OCI-M2 (cell line): ENCODE data around the gene HSF2.
"Not testable (repeated sequence)": the region's sequence is repeated elsewhere in the genome, so short reads cannot be mapped to it uniquely, and the experiment has no call there.

Source experiments
- DNase-seq: peaks from one replicate; lab custom pipeline; 2025; ENCODE audit not compliant: unreplicated experiment; lab: John Stamatoyannopoulos, UW

HSF2 gene

DNA sequence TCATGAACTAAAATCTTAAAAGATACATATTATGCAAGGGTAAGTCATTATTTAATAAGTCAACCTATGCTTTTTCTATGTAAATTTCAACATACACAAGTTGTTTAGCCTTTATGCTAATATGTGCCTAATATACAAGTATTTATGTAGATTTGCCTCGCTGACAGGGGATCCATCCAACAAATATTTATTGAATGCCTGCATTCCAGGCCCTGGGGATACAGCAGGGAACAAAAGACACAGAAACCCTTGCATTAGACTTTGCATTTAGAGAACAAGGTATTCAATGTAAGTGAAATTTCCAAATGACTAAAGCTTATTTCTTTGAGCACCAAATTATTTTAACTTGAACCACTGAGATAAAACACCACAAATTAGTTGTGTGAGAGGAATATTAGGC is 53.1 kb downstream of the HSF2 start:
- no peak for DNase-seq

DNA sequence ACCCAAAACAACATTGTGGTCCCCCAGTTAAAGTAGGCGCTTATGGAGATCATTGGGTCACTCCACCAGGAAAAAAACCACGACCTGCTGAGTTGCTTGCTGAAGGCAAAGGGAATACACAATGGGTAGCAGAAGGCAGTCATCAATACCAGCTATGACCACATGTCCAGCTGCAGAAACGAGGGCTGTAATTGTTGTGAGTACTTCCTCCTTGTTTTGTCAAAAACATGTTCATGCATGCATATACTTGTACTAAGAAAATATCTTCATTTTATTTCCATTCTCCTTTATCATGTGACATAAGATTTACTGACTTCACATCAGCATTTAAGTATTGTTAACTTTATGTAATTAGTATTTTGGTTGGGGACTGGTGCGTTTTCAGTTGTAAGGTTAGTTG is 55.2 kb downstream of the HSF2 start:
- no peak for DNase-seq

DNA sequence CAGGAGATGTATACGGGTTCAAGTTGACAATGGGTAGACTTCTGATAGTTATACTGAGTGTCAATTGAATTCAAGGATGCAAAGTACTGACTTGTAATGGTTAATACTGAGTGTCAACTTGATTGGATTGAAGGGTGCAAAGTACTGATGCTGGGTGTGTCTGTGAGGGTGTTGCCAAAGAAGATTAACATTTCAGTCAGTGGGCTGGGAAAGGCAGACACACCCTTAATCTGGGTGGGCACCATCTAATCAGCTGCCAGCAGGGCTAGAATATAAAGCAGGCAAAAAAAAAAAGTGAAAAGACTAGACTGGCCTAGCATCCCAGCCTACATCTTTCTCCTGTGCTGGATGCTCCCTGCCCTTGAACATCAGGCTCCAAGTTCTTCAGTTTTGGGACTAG is 55.7 kb downstream of the HSF2 start:
- not testable (repeated sequence) for DNase-seq

DNA sequence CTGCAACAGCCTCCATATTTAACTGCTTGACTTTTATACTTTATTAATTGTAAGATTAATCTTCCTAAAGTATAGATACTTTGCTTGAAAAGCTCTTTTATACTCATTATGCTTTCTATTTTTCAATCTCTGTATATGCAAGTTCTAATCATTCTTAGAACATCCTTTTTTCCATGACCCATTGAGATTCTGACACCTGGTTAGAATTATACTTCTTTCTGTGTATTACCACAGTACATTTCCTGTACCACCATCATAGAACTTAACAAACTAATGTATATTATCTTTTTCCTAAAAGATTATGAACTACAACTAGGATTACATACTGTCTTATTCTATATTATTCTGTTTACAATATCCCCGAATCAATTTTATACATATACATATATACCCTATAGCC is 58.6 kb downstream of the HSF2 start:
- no peak for DNase-seq

DNA sequence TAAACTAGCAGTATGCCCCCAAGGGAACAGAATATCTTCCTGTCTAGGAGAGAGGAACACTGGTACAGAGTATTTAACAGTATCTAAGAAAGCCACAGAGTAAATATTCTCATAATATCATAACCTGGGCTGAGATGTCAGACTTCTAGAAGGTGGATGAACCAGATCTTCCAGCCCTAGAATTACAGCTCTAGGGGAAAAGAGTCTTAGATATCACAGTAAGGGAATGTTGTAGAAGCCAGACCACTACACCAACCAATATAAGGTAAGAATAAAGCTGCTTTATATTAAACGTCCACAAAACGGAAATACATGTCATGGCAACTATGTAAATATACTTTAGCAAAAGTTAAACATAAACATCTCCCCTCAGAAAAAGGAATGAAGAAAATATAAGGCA is 59.8 kb downstream of the HSF2 start:
- no peak for DNase-seq

DNA sequence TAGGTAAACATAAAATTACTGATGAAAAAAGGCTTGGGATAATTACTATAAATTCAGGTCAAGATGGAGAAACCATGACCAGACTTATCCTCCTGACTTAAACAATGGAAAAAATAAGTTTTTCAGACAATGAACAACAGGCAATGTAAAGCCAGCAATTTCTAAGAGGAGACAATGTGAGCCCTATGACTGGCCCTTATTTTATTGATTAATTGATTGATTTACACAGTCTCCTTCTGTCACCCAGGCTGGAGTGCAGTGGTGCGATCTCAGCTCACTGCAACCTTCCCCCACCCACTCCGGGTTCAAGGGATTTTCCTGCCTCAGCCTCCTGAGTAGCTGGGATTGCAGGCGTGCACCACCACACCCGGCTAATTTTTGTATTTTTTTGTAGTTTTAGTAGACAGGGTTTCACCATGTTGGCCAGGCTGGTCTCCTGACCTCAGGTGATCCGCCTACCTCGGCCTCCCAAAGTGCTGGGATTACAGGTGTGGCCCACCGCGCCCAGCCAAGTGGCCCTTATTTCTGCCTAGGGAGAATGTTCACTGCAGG is 60.5 kb downstream of the HSF2 start:
- not testable (repeated sequence) for DNase-seq

DNA sequence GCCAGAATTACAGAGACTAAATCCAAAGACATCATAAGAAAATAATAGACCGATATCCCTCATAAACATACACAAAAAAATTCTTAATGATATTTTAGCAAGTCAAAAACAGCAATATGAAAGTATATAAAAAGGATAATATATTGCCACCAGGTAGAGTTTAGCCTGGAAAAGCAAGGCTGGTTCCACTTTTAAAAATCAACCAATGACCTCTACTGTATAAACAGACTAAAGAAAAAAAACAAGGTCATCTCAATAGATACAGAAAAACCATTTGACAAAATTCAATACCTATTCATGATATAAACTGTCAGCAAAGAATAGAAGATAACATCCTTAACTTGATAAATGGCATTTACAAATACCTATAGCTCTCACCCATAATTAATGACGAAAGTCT is 62.4 kb downstream of the HSF2 start:
- no peak for DNase-seq

DNA sequence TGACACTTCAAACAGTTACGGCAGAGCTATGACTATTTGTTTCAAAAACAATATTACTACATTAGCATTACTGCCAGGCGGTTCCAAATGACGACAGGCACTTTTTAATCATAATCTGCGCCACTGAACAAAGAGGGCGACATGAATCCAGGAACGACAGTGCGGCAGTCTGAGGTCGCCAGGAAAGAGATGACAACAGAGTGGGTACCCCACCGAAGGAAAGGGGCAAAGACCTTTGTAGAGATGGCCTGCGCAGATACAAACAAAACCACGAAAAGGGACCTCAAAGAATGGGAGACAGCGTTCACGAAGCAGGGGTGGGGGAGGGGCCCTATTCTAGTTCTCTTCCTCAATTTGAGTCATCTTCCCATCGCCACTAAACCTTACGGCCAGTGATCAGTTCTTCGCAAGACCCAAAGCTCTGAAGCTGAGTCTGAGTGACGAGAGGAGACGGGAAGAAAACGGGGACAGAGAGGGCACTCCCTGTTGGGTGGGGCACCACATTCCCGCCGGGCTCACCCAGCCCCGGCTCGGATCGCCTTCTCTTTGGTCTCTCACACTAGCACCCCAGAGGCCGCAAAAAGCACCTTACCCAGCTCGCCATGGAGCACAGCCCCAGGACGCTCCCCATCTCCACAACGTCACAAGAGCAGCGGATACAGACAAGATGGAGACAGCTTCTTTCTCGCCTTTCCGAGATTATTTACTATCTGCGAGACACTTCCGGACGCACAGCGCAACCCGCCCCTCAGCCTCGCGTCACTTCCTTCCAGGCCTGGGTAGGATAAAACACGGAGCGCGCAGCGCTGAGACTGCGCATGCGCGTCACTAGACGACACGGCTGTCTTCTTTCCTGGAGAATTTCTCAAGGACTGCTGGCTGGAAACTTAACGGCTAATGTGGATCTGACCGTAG is 71.9 kb downstream of the HSF2 start, which contains the start of gene SERINC1:
Gene SERINC1 (minus strand): TSS at position 701 of the 915 bp plus-strand sequence. CDS start 70 bp downstream, at position 631.
- DNase-seq = peak; percentile 84

DNA sequence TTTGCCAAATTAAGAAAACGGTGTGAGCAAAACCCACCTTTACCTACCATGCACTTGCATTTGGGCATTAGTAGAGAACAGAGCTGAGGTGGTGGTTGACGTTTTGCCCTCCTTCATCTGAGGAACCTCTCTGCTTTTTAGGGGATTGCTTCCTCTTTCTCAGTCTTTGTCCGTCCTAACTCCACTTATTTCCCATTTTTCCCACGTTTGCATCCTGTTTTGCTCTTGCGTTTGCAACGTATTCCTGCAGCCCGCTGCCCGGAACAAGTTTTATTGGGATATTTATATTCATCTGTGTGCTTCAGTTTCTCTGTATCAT is 72.5 kb downstream of the HSF2 start:
- DNase-seq = no peak

DNA sequence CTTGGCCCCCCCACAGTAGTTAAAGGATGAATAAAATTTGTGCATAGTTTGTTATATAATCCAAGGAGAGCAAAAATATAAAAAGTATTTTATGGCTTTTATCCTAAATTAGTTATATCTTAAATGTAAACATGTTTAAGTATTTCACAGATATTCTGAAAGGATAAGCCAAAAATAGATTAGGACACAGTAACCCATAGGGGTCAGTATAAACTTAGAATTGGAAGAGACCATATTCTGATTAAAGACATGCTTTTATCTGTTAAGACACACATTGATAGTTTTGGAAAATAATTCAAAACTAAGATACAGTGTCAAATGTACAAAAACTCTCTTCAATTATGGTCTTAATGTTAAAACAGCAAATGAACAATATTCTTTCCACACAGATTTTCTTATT is 76.7 kb downstream of the HSF2 start:
- DNase-seq = no peak

DNA sequence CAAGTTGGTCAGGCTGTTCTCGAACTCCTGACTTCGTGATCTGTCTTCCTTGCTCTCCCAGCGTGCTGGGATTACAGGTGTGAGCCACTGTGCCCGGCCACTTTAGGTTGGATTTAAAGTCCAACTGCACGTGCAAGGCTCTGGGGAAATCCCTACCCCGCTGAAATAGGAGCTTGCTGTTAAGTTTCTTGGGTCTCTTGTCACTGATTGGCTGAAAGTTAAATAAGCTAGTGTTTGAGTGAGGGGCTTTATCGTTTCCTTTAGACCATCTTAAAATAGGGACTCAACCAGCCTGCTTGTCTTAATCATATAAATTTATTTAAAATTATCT is 83.3 kb downstream of the HSF2 start:
- DNase-seq = no peak
